GM18499 (cell line): Measurements from ENCODE around the gene EDAR.

Experiments used
- ATAC-seq: cut with Tn5 transposase; IDR thresholded peaks from one replicate; pipeline ENCODE4 v1.9.1; 2021; ENCODE audit warnings: moderate number of reproducible peaks; ENCODE audit not compliant: insufficient read depth, unreplicated experiment

EDAR gene

GRCh38 chr2:108877506-108877905, 111.5 kb downstream of the EDAR start:
- ATAC-seq, result no peak

GRCh38 chr2:108870069-108870644, 118.9 kb downstream of the EDAR start:
- ATAC-seq, result no peak

- no peak for ATAC-seq
Measured at GRCh38 chr2:108869542-108869941, 119.5 kb downstream of the EDAR start.

- ATAC-seq, result no peak
Measured at GRCh38 chr2:108868911-108869310, 120.1 kb downstream of the EDAR start.

- ATAC-seq, result no peak
Measured at GRCh38 chr2:108866041-108866440, 123.0 kb downstream of the EDAR start.

GRCh38 chr2:108858894-108859293, 130.1 kb downstream of the EDAR start:
- ATAC-seq, result no peak

- ATAC-seq, result no peak
Measured at GRCh38 chr2:108855194-108855593, 133.8 kb downstream of the EDAR start.

GRCh38 chr2:108854484-108854883, 134.5 kb downstream of the EDAR start:
- no peak for ATAC-seq

- ATAC-seq, result no peak
Measured at GRCh38 chr2:108853421-108853820, 135.6 kb downstream of the EDAR start.

GRCh38 chr2:108852375-108852774, 136.6 kb downstream of the EDAR start:
- ATAC-seq, result no peak

- no peak for ATAC-seq
Measured at GRCh38 chr2:108847000-108847399, 142.0 kb downstream of the EDAR start.

GRCh38 chr2:108845923-108846322, 143.1 kb downstream of the EDAR start:
- ATAC-seq, result no peak
